Fibroblast of gingiva (primary cell): ENCODE measurements around the gene TMEM238L.

Source experiments
- DNase-seq: peaks from one replicate; pipeline ENCODE4 v3.0.0-alpha.2; 2011; ENCODE audit warnings: low read depth

TMEM238L gene

DNA sequence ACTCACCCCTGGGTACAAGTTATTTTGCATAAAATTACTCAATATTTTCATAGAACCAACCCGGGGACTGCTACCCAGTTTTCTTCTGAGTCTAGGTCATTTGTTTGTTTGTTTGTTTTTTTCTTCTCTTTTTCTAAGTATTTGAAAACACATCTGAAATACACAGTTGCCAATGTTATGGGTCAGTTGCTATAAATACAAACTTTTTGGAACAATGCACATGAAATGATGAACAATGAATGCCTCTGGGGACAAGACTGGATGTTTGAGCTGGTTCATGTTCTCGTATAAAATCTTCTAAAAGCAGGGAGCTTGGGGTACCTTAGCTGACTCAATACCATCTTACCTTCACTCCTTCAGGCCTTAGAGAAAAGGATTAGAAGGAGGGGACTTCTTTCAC is 30.5 kb downstream of the TMEM238L start:
- DNase-seq = no peak

GRCh38 chr17:10772425-10773380 is 31.2 kb downstream of the TMEM238L start:
- no peak for DNase-seq

GRCh38 chr17:10771148-10771547 is 32.8 kb downstream of the TMEM238L start:
- DNase-seq = no peak

DNA sequence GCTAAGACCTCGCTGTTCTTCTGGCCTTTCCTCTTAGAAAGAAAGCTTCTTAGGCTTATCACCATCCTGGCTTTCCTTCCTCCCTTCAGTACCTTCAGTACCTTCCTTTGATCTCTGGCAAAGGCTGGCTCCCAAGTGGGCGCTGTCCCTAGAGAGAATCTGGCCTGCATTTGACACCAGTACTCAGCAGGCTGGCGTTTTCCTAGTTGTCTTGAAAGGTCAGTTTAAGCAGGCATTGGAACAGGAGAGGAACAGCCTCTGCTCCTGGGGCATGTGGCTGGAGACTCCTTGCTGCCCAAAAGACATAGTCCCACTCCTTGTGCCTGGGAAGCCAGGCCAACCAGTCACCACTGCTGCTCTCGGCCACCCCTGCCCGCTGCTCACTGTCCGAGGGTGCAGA is 34.1 kb downstream of the TMEM238L start:
- DNase-seq = no peak

DNA sequence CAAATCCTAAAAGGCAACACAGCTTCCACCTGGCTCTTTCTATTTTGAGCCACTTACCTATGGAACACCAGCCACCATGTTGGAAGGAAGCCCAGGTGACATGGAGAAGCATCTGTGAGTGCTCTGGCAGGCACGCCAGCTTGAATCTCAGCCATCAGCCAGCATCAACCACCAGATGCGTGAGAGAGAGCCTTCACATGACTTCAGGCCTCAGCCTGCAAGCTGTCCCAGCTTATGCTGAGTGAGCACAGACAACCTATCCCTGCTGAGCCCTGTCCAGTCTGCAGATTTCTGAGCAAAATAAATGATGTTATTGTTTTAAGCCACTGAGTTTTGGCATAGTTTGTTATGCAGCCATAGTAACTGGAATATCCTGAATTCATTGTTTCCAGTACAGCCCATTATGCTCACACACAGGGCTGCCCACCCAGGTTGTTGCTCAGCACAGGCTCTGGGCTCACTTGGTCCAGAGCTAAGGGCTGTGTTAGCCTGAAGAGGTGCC is 35.1 kb downstream of the TMEM238L start:
- no peak for DNase-seq

GRCh38 chr17:10767232-10767631 is 36.7 kb downstream of the TMEM238L start:
- no peak for DNase-seq

GRCh38 chr17:10762037-10762436 is 41.9 kb downstream of the TMEM238L start:
- no peak for DNase-seq

GRCh38 chr17:10761281-10761680 is 42.6 kb downstream of the TMEM238L start:
- DNase-seq = no peak

GRCh38 chr17:10758062-10758461 is 45.8 kb downstream of the TMEM238L start:
- DNase-seq = no peak

DNA sequence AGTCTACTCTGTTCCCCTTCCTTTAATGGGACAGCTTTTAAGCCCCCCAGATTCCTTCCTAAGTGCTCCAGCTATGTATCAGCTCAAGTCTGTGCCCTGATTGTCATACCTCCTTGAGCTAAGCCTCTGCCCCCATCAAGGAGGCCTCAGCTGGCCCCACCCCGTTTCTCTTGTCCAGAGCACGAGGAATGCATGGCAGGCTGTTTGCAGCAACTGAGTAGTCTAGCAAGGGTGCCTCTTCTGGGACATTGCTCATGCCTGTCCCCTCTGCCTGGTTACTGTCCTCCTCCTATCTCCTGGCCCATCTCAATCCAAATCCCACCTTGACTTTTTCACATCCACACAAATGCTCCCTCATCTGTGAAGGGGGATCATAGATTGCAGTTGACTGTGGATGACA is 46.3 kb downstream of the TMEM238L start:
- no peak for DNase-seq

DNA sequence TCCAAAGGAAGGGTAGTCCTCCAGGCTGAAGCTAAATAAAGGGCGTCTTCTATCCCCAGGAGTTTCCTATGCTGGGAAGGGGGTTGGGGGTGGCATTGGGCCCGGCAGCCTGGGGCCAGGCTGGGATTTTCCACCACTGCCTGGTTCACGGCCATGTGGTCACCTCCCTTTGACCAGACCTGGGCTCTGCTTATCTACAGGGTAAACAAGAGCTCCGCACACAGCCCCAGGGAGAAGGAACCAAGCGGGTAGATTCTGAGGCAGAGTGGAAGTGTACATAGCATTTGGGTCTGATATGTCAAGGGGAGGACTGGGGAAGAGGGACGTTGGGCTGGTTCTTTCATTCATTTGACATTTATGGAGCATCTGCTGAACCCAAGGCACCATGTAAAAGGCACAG is 46.8 kb downstream of the TMEM238L start:
- no peak for DNase-seq

GRCh38 chr17:10756619-10757018 is 47.3 kb downstream of the TMEM238L start:
- DNase-seq = no peak

DNA sequence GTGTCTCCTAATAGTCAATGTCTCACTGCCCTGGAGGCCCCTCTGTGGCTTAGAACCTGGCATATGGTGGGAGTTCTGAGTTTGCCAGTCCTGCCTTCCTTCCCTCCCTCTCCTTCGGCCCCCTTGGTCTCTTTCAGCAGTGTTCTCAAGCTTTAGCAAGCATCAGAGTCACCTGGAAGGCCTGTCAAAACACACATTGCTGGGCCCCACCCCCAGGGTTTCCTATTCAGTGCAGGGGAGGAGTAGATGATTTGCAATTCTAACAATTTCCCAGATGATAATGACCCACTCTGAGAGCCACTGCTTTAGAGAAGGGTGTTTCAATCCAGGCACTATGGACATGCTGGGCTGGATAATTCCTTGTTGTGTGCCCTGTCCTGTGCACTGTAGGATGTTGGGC is 47.7 kb downstream of the TMEM238L start:
- DNase-seq = no peak

DNA sequence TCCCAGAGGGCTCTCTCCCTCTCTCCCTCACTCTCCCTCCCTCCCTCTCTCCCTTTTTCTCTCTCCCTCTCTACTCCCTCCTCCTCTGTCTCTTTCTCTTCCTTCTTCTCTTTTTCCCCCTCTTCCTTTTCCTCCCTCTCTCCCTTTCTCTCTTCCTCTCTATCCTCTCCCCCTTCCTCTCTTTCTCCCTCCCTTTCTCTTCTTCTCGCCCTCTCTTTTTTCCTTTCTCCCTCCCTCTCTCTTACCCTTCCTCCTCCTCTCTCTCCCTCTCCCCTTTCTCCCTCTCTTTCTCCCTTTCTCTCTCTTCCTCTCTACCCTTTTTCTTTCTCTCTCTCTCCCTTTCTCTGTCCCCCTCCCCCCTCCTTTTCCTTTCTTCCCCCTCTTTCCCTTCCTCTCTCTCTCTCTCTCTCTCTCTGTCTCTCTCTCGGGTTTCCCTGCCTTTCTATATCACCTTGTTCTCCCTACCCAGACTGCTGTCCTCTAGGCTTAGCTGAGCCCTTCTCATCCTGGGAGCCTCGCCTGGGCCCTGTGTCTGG is 48.2 kb downstream of the TMEM238L start:
- DNase-seq = no peak

- DNase-seq = no peak
Observed at GRCh38 chr17:10754861-10755591, 48.9 kb downstream of the TMEM238L start.

DNA sequence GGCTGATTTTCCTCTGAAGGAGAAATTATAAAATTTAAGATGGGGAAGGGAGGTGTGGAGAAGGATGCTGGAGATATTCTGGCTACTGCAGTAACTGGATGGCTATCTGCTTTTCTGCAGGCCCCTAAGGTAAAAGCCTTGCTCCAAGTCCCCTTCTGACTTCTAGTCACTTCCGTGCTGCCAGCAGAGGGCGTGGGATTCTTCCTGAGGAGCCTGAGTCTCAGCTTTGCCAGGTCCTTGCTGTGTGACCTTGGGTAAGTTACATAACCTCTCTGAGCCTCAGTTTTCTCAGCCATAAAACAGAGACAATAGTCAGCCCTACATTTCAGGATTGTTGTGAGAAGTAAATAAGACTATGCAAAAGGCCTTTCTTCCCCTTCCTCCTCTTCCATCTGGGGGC is 49.8 kb downstream of the TMEM238L start:
- DNase-seq = no peak

DNA sequence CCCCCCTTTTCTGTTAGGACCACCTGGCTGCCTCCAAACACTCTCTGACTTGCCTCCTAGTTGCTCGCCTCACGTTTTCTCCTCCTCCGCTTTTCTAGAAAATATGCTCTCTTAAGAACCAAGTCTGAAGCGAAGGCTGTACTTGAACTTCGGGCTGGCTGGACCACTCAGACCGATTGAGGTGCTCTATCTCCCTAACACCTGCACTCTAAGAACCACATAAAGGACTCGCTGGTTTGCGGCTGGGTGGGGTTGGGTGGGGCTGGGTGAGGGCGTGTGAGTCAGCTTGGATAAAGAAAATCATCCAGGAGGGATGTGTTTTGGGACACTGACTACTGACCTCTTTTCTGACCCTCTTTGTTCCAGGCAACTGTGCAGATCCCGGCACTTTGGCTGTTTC is 51.2 kb downstream of the TMEM238L start:
- no peak for DNase-seq

DNA sequence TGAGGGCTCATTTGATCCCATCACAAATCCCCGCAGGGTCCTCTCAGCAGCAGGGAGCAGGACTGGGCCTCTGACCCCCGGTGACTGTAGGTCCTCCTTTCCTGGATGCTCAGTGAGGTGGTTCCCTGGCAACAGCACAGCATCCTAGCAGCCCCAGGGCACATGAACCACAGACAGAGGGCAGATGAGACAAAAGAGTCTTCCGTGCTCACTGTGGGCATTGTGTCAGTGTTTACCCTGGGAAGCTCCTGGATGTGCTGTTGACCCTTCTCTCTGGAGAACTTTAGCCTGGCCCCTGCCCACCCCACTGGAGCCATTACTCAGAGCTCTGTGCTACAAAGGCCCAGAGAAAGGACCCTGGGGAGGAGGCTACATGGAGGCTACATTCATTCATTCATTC is 52.3 kb downstream of the TMEM238L start:
- DNase-seq = no peak

DNA sequence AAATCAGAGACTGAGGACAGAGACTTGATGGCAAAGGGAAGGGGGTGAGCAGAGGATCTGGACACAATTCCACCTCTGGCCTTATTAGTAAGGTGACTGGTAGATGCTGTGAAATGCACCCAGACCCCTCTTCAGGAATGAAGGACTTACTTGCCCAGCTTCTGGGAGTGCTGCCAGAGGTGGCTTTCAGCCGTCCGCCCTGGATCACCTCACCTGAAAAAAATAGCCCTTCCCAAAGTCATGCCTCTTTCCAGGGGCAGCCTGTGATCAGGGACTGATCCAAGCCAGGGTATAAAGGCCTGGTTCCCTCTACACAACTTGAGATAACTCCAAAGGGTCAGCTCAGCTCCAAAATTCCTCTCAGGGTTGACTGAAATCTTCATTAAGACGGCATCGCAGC is 53.7 kb downstream of the TMEM238L start:
- no peak for DNase-seq

GRCh38 chr17:10748531-10749181 is 55.2 kb downstream of the TMEM238L start:
- no peak for DNase-seq

- DNase-seq = peak; percentile 49
Observed at GRCh38 chr17:10745231-10745630, 58.7 kb downstream of the TMEM238L start.
